ENCODE data around the gene NTN1. TPM values are rescaled to one million over a fixed set of nuclear protein-coding genes. Genes with fewer than 3 reads are reported as not detected.

Gene NTN1
- total and polyA plus RNA-seq, 11 donors = 9.3 to 25.8 (median 17.3) TPM

- peaks cover 0 to 29% (median 0%) of the 10 kb centered on the region in 12 donors for H3K9me3 ChIP-seq
- H3K27me3 ChIP-seq = no peaks in the 10 kb centered on the region
- TF ChIP-seq, protein P1, sequence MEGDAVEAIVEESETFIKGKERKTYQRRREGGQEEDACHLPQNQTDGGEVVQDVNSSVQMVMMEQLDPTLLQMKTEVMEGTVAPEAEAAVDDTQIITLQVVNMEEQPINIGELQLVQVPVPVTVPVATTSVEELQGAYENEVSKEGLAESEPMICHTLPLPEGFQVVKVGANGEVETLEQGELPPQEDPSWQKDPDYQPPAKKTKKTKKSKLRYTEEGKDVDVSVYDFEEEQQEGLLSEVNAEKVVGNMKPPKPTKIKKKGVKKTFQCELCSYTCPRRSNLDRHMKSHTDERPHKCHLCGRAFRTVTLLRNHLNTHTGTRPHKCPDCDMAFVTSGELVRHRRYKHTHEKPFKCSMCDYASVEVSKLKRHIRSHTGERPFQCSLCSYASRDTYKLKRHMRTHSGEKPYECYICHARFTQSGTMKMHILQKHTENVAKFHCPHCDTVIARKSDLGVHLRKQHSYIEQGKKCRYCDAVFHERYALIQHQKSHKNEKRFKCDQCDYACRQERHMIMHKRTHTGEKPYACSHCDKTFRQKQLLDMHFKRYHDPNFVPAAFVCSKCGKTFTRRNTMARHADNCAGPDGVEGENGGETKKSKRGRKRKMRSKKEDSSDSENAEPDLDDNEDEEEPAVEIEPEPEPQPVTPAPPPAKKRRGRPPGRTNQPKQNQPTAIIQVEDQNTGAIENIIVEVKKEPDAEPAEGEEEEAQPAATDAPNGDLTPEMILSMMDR (IDR thresholded peaks at IDR 0.05) = no peak
- no peak for TF ChIP-seq POLR2A (IDR thresholded peaks at IDR 0.05)
- H3K4me1 ChIP-seq = no peaks in the 10 kb centered on the region
- no peak overlapping the region for H3K27ac ChIP-seq
- whole genome bisulfite sequencing, 4 donors = 53 to 67% (median 63%) methylated on average over 4 of the region's 4 CpGs
- no peak for DNase-seq
- H3K36me3 ChIP-seq = no peaks in the 10 kb centered on the region
- H3K4me3 ChIP-seq = no peak overlapping the region
- ATAC-seq = no peak
- intact Hi-C loops (cut with DNase I) = loop anchor here in 1 of 10 donors (5.0 kb wide), 1 partner anchor 66 kb away; no protein-coding TSS in a partner anchor
These were observed 15.0 kb downstream of the NTN1 start for GRCh38 chr17:9036336-9036735.

GRCh38 chr17:9037736-9038135 is 16.4 kb downstream of the NTN1 start:
- ATAC-seq = no peak
- no peaks in the 10 kb centered on the region for H3K27me3 ChIP-seq
- 44 to 57% (median 51%) methylated on average over 2 of the region's 2 CpGs for WGBS, 4 donors

DNA sequence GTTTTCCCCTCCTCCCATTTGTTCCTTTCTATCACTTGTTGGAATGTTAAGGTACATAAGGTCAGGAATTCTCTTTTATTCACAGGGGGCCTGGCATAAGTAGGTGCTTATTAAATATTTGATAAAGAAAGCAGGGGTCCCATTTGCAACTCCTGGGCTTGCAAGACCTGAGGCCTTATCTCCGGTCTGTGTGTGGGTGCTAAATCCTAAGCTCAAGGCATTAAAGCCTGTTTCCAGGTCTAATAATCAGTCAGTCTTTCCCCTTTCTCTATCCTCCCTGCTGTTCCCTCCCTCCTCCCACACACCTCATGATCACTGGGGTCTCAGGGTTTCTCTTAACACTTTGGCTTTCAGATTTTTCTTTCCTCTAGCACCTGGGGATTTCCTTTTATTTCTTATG is 17.1 kb downstream of the NTN1 start:
- Histone ChIP-seq H3K4me1 (no peaks in the 10 kb centered on the region), H3K36me3 (no peaks in the 10 kb centered on the region), H3K9me3 (peaks cover 0 to 29% (median 0%) of the 10 kb centered on the region in 12 donors), H3K4me3 (no peak overlapping the region), H3K27me3 (no peaks in the 10 kb centered on the region), H3K27ac (no peak overlapping the region)
- 53 to 88% (median 67%) methylated on average over 1 of the region's 1 CpG for WGBS, 4 donors
- intact Hi-C loops (cut with DNase I) = loop anchor here in 1 of 10 donors (5.0 kb wide), 1 partner anchor 64 kb away; no protein-coding TSS in a partner anchor
- DNase-seq = no peak
- no peak for TF ChIP-seq POLR2A (IDR thresholded peaks at IDR 0.05)
- TF ChIP-seq, protein P1 (IDR thresholded peaks at IDR 0.05) = no peak
- no peak for ATAC-seq

More at GRCh38 chr17:9037736-9038135, 16.4 kb downstream of the NTN1 start:
- TF ChIP-seq, protein P1 (IDR thresholded peaks at IDR 0.05) = no peak
- TF ChIP-seq POLR2A (IDR thresholded peaks at IDR 0.05) = no peak
- no peak for DNase-seq
- Histone ChIP-seq H3K27ac (no peak overlapping the region), H3K4me3 (no peak overlapping the region), H3K9me3 (peaks cover 0 to 29% (median 0%) of the 10 kb centered on the region in 12 donors), H3K36me3 (no peaks in the 10 kb centered on the region), H3K4me1 (no peaks in the 10 kb centered on the region)
- intact Hi-C loops (cut with DNase I) = loop anchor here in 1 of 10 donors (5.0 kb wide), 1 partner anchor 65 kb away; no protein-coding TSS in a partner anchor

DNA sequence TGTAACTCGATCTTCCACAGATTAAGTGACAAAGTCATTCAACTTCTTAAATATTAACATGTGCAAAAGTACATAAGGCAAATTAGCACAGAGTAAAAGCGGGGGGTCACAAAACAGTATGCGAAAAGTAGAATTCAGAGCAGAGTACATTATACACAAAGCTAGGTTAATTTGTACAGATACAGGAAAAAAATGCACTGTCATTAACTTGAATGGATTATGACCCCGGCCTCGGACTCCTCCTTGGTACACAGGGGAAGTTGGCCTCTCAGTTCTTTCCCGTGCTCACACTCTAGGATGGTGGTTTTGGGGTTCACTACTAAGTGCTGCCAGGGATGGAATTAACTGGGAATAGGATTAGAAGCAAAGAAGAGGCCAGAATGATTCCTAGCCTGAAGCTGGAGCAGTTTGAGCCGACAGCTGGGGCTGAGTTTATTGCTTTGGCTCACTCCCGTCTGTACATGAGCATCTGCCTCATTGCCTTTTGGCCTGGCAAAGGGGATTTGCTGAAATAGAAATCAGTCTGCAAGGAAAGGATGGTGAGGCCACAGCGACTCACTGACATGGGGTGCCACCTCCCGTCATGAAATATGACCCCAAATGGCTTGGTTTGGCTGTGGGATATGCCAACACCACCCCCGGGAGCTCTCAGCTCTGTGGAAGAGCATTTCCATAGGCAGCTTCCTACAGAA is 23.6 kb downstream of the NTN1 start:
- H3K4me3 ChIP-seq = no peak overlapping the region
- intact Hi-C loops (cut with DNase I) = no loop called here
- H3K4me1 ChIP-seq = no peaks in the 10 kb centered on the region
- 65 to 75% (median 69%) methylated on average over 11 of the region's 11 CpGs for WGBS, 4 donors
- H3K27me3 ChIP-seq = no peaks in the 10 kb centered on the region
- H3K9me3 ChIP-seq = peaks cover 0 to 32% (median 2%) of the 10 kb centered on the region in 12 donors
- no peak overlapping the region for H3K27ac ChIP-seq
- peak in 1 of 4 donors; percentile 26 for ATAC-seq
- H3K36me3 ChIP-seq = no peaks in the 10 kb centered on the region
- no peak for TF ChIP-seq POLR2A (IDR thresholded peaks at IDR 0.05)
- TF ChIP-seq, protein P1 (IDR thresholded peaks at IDR 0.05) = no peak
- DNase-seq = no peak

Measured in heart left ventricle (tissue), 16 donors.